HepG2 (cell line): ENCODE results near the gene USP12. TPM values are rescaled to one million over a fixed set of nuclear protein-coding genes. Genes with fewer than 3 reads are reported as not detected.

Experiments used
- ATAC-seq: fragments of 200-7000 bp; cut with Tn5 transposase; 3 replicates; pipeline ENCODE4 v1.9.1; 2020; ENCODE audit warnings: mild to moderate bottlenecking, moderate library complexity
- BruUV-seq: library from RNA; stranded (reverse); fragments of 400-500 nt; replicated peaks from 2 replicates; lab custom pipeline; 2021; lab: Mats Ljungman, UMichigan
- CTCF ChIA-PET: fragments of 300-600 bp; formaldehyde crosslinking; extraction: SDS; loops from one replicate; lab custom pipeline; 2021; ENCODE audit warnings: low total read pairs, inconsistent platforms, low intra/inter-chr PET ratio; lab: Yijun Ruan, JAX
- POLR2A ChIA-PET: fragments of 350-600 bp; sonication (Branson Sonifier 250); formaldehyde crosslinking; loops from one replicate; lab custom pipeline; 2020; ENCODE audit warnings: antibody characterized with exemption, inconsistent platforms; lab: Yijun Ruan, JAX
- DNase-seq: peaks from one replicate; pipeline ENCODE4 v3.0.0-alpha.2; 2015; ENCODE audit warnings: low spot score
- FAIRE-seq: peaks from 3 replicates; lab custom pipeline; 2011; peaks lifted over from hg19 to GRCh38; lab: Jason Lieb, UNC
- H2AFZ ChIP-seq: one replicate; pipeline ENCODE4 v1.6.1; 2011; ENCODE audit warnings: low read length, inconsistent platforms
- H3K27ac ChIP-seq: fragments of 300-600 bp; 3 replicates; pipeline ENCODE4 v1.8.0; 2011; ENCODE audit warnings: mixed run types, mild to moderate bottlenecking, mixed read lengths, low read length, inconsistent platforms; ENCODE audit not compliant: insufficient read depth; ENCODE audit errors: extremely low read length
- H3K27me3 ChIP-seq, 2 experiments: fragments of 200-600 bp in 1 of 2; 2 replicates in 1 of 2; 3 replicates in 1 of 2; pipeline versions ENCODE4 v1.6.0 to v1.8.0; 2011; ENCODE audit warnings: low read length in 2 of 2, mild to moderate bottlenecking in 2 of 2, moderate library complexity in 2 of 2, inconsistent platforms in 1 of 2; ENCODE audit not compliant: insufficient read depth in 2 of 2, control insufficient read depth in 1 of 2
- H3K36me3 ChIP-seq, 2 experiments: fragments of 200-600 bp in 1 of 2; replicated peaks in 1 of 2; 2 replicates in 1 of 2; 3 replicates in 1 of 2; pipeline versions ENCODE4 v1.5.1 to v1.8.0; 2011; ENCODE audit warnings: low read length in 2 of 2, inconsistent platforms in 1 of 2; ENCODE audit not compliant: insufficient read depth in 2 of 2, control insufficient read depth in 1 of 2
- H3K4me1 ChIP-seq: 2 replicates; pipeline ENCODE4 v1.5.1; 2012; ENCODE audit warnings: low read length, inconsistent platforms; ENCODE audit not compliant: insufficient read depth
- H3K4me2 ChIP-seq: 2 replicates; pipeline ENCODE4 v1.6.0; 2011; ENCODE audit warnings: low read depth, low read length, inconsistent platforms
- H3K4me3 ChIP-seq, 3 experiments: fragments of 200-600 bp in 1 of 3; sonication (generic), shearing (Covaris generic) in 1 of 3; replicated peaks in 1 of 3; 2 replicates each; pipeline ENCODE4 v1.5.1; 2011 to 2016; ENCODE audit warnings: low read length in 3 of 3, inconsistent platforms in 2 of 3, low read depth in 2 of 3, mild to moderate bottlenecking in 2 of 3, control low read depth in 1 of 3, mixed read lengths in 1 of 3; ENCODE audit not compliant: insufficient read depth in 1 of 3
- H3K79me2 ChIP-seq: one replicate; pipeline ENCODE4 v1.6.1; 2011; ENCODE audit warnings: low read length, inconsistent platforms; ENCODE audit not compliant: insufficient read depth
- H3K9ac ChIP-seq: 2 replicates; pipeline ENCODE4 v1.6.0; 2011; ENCODE audit warnings: mild to moderate bottlenecking, low read depth, low read length, inconsistent platforms; ENCODE audit not compliant: insufficient read depth
- H3K9me3 ChIP-seq: 2 replicates; pipeline ENCODE4 v1.5.1; 2012; ENCODE audit warnings: mild to moderate bottlenecking, low read length
- H4K20me1 ChIP-seq: 2 replicates; pipeline ENCODE4 v1.6.0; 2011; ENCODE audit warnings: inconsistent platforms, mild to moderate bottlenecking, low read length, moderate library complexity; ENCODE audit not compliant: insufficient read depth
- NR2C2 ChIP-seq: sonication (generic); formaldehyde crosslinking; IDR thresholded peaks from 2 replicates; pipeline ENCODE4 v1.4.0; 2020; ENCODE audit warnings: missing genetic modification reagents, mild to moderate bottlenecking, moderate library complexity, borderline replicate concordance
- POGZ ChIP-seq: sonication (generic); formaldehyde crosslinking; IDR thresholded peaks from 2 replicates; pipeline ENCODE4 v1.4.0; 2020; ENCODE audit warnings: mild to moderate bottlenecking, missing genetic modification reagents
- ZNF609 ChIP-seq: sonication (generic); formaldehyde crosslinking; IDR thresholded peaks from 2 replicates; pipeline ENCODE4 v1.4.0; 2020; ENCODE audit warnings: mild to moderate bottlenecking, missing genetic modification reagents, borderline replicate concordance
- WGBS: methylation state at CpG from one replicate; pipeline ENCODE4 v1.1.6; 2017; ENCODE audit warnings: low lambda C conversion rate; 5-methylcytosine and 5-hydroxymethylcytosine counted together
- in situ Hi-C: cut with HindIII; loops from 2 replicates; pipeline ENCODE4 v1.10.0; 2017; ENCODE audit warnings: low pct_unique_long_range_greater_than_20kb; ENCODE audit not compliant: extremely low pct_ligation_motif_present
- intact Hi-C: fragments of 100-400 bp; cut with micrococcal nuclease; formaldehyde crosslinking; loops from one replicate; pipeline ENCODE4 v1.10.0; 2022; ENCODE audit not compliant: unreplicated experiment
- polyA plus RNA-seq, 8 experiments: library from polyadenylated mRNA; depleted of rRNA in 3 of 8; stranded (reverse) in 7 of 8; unstranded in 1 of 8; fragments of >200 nt; fragmentation: Illumina TruSeq in 4 of 8; extraction: Trizol in 4 of 8; gene quantifications; 2 replicates each; pipeline versions ENCODE4 v1.2.1 to v1.2.3, GENCODE V29; 2011 to 2016; ENCODE audit warnings: low read depth in 4 of 8, missing spikeins in 1 of 8, mixed read lengths in 1 of 8; ENCODE audit not compliant: insufficient read depth in 1 of 8
- total RNA-seq, 5 experiments: library from RNA; depleted of rRNA; stranded (reverse); fragments of >200 nt; fragmentation: Illumina TruSeq; extraction: Trizol; gene quantifications; 2 replicates each; pipeline ENCODE4 v1.2.3, GENCODE V29; 2016; ENCODE audit warnings: low read depth in 1 of 5

The USP12 gene
- total and polyA plus RNA-seq, 2 of the 13 experiments (the other 11 are each of a cell fraction or from before 2014, with no cell fraction given), result 9.8 to 19.5 TPM

GRCh38 chr13:27088619-27089018, 83.0 kb downstream of the USP12 start (continued):
- no peak for TF ChIP-seq ZNF609

GRCh38 chr13:27086599-27087265, 84.9 kb downstream of the USP12 start:
- no peak for FAIRE-seq
- ATAC-seq, result no peak
- no peak for DNase-seq
- H3K79me2 ChIP-seq, result no peaks in the 10 kb centered on the region
- peaks cover 1 to 29% of the 10 kb centered on the region in 2 experiments; a peak in 3 of 5 replicates for H3K36me3 ChIP-seq
- no peak overlapping the region for H2AFZ ChIP-seq
- 90% methylated on average over 6 of the region's 6 CpGs for WGBS
- no peak overlapping the region for H3K4me3 ChIP-seq
- ChIA-PET POLR2A (no interaction called here), CTCF (no interaction called here)
- H3K27ac ChIP-seq, result no peak overlapping the region
- no peaks in the 10 kb centered on the region for H3K9me3 ChIP-seq
- no peaks in the 10 kb centered on the region for H3K4me1 ChIP-seq
- H3K27me3 ChIP-seq, result no peaks in the 10 kb centered on the region
- intact Hi-C loops (no loop called here), in situ Hi-C loops (no loop called here)
- no peak overlapping the region for H3K9ac ChIP-seq
- no peak overlapping the region for H3K4me2 ChIP-seq
- no TSS peak for BruUV-seq
- TF ChIP-seq POGZ (CRISPR knock-in tag) (no peak), NR2C2 (no peak)
- no peaks in the 10 kb centered on the region for H4K20me1 ChIP-seq
